GM21786 (cell line): Measurements from ENCODE around the gene FAM240A.

ENCODE experiments used
- ATAC-seq: cut with Tn5 transposase; IDR thresholded peaks from one replicate; pipeline ENCODE4 v1.9.1; 2021; ENCODE audit not compliant: unreplicated experiment

Gene FAM240A

GRCh38 chr3:46673151-46674030, 61.1 kb downstream of the FAM240A start:
- no peak for ATAC-seq

- no peak for ATAC-seq
These were observed 61.9 kb downstream of the FAM240A start for GRCh38 chr3:46674031-46674845.

GRCh38 chr3:46675426-46675825, 63.1 kb downstream of the FAM240A start:
- ATAC-seq: no peak
